Measurements from ENCODE around the gene ST8SIA4.

Gene ST8SIA4

GRCh38 chr5:100900796-100901781 lies 2.0 kb downstream of the ST8SIA4 start:
- peak overlapping the region; percentile 55 to 82 for H3K4me3 ChIP-seq (ENCODE audit: low read depth in 1 of 2, low read length in 2 of 2)
- peak overlapping the region; percentile 60 to 68 for H3K9ac ChIP-seq (ENCODE audit: low read depth in 1 of 2, low read length in 2 of 2)
- H3K27ac ChIP-seq (ENCODE audit: low read depth, low read length), result peak overlapping the region; percentile 83

GRCh38 chr5:100900142-100900795 lies 2.8 kb downstream of the ST8SIA4 start:
- peak overlapping the region; percentile 0 to 48 for H3K9ac ChIP-seq (ENCODE audit: low read depth in 1 of 2, low read length in 2 of 2)
- no peaks in the 10 kb centered on the region for H3K9me3 ChIP-seq (ENCODE audit: control insufficient read depth in 1 of 2, low read length in 2 of 2)
- peaks cover 0 to 6% of the 10 kb centered on the region in 2 donors for H3K4me1 ChIP-seq (ENCODE audit: control insufficient read depth in 1 of 2, insufficient read depth in 2 of 2, low read length in 2 of 2)
- H3K27ac ChIP-seq (ENCODE audit: low read depth, low read length), result peak overlapping the region; percentile 68
- no peaks in the 10 kb centered on the region for H3K36me3 ChIP-seq (ENCODE audit: control insufficient read depth in 1 of 2, insufficient read depth in 2 of 2, low read length in 2 of 2)
- peaks cover 0 to 6% of the 10 kb centered on the region in 2 donors for H3K27me3 ChIP-seq (ENCODE audit: control insufficient read depth in 1 of 2, insufficient read depth in 2 of 2, low read length in 2 of 2)
- peak overlapping the region; percentile 69 to 76 for H3K4me3 ChIP-seq (ENCODE audit: low read depth in 1 of 2, low read length in 2 of 2)

More at GRCh38 chr5:100900796-100901781, 2.0 kb downstream of the ST8SIA4 start:
- H3K4me1 ChIP-seq (ENCODE audit: control insufficient read depth in 1 of 2, insufficient read depth in 2 of 2, low read length in 2 of 2), result peaks cover 0 to 6% of the 10 kb centered on the region in 2 donors
- no peaks in the 10 kb centered on the region for H3K9me3 ChIP-seq (ENCODE audit: control insufficient read depth in 1 of 2, low read length in 2 of 2)
- peaks cover 0 to 6% of the 10 kb centered on the region in 2 donors for H3K27me3 ChIP-seq (ENCODE audit: control insufficient read depth in 1 of 2, insufficient read depth in 2 of 2, low read length in 2 of 2)
- no peaks in the 10 kb centered on the region for H3K36me3 ChIP-seq (ENCODE audit: control insufficient read depth in 1 of 2, insufficient read depth in 2 of 2, low read length in 2 of 2)

GRCh38 chr5:100899675-100900074 lies 3.4 kb downstream of the ST8SIA4 start:
- peaks cover 0 to 6% of the 10 kb centered on the region in 2 donors for H3K27me3 ChIP-seq (ENCODE audit: control insufficient read depth in 1 of 2, insufficient read depth in 2 of 2, low read length in 2 of 2)
- no peaks in the 10 kb centered on the region for H3K9me3 ChIP-seq (ENCODE audit: control insufficient read depth in 1 of 2, low read length in 2 of 2)
- H3K4me1 ChIP-seq (ENCODE audit: control insufficient read depth in 1 of 2, insufficient read depth in 2 of 2, low read length in 2 of 2), result peaks cover 0 to 6% of the 10 kb centered on the region in 2 donors
- peak overlapping the region in 1 of 2 donors; percentile 48 for H3K9ac ChIP-seq (ENCODE audit: low read depth in 1 of 2, low read length in 2 of 2)
- H3K27ac ChIP-seq (ENCODE audit: low read depth, low read length), result no peak overlapping the region
- peak overlapping the region; percentile 69 to 76 for H3K4me3 ChIP-seq (ENCODE audit: low read depth in 1 of 2, low read length in 2 of 2)
- H3K36me3 ChIP-seq (ENCODE audit: control insufficient read depth in 1 of 2, insufficient read depth in 2 of 2, low read length in 2 of 2), result no peaks in the 10 kb centered on the region

- Histone ChIP-seq H3K27me3 (ENCODE audit: control insufficient read depth in 1 of 2, insufficient read depth in 2 of 2, low read length in 2 of 2) (peaks cover 0 to 6% of the 10 kb centered on the region in 2 donors), H3K27ac (ENCODE audit: low read depth, low read length) (no peak overlapping the region), H3K4me1 (ENCODE audit: control insufficient read depth in 1 of 2, insufficient read depth in 2 of 2, low read length in 2 of 2) (peaks cover 0 to 6% of the 10 kb centered on the region in 2 donors), H3K9me3 (ENCODE audit: control insufficient read depth in 1 of 2, low read length in 2 of 2) (no peaks in the 10 kb centered on the region), H3K36me3 (ENCODE audit: control insufficient read depth in 1 of 2, insufficient read depth in 2 of 2, low read length in 2 of 2) (no peaks in the 10 kb centered on the region), H3K9ac (ENCODE audit: low read depth in 1 of 2, low read length in 2 of 2) (no peak overlapping the region), H3K4me3 (ENCODE audit: low read depth in 1 of 2, low read length in 2 of 2) (no peak overlapping the region)
Observed at GRCh38 chr5:100898504-100899346, 4.4 kb downstream of the ST8SIA4 start.

GRCh38 chr5:100896054-100896453 lies 7.0 kb downstream of the ST8SIA4 start:
- Histone ChIP-seq H3K9ac (ENCODE audit: low read depth in 1 of 2, low read length in 2 of 2) (no peak overlapping the region), H3K4me3 (ENCODE audit: low read depth in 1 of 2, low read length in 2 of 2) (no peak overlapping the region), H3K27ac (ENCODE audit: low read depth, low read length) (no peak overlapping the region), H3K27me3 (ENCODE audit: control insufficient read depth in 1 of 2, insufficient read depth in 2 of 2, low read length in 2 of 2) (no peaks in the 10 kb centered on the region), H3K9me3 (ENCODE audit: control insufficient read depth in 1 of 2, low read length in 2 of 2) (no peaks in the 10 kb centered on the region), H3K4me1 (ENCODE audit: control insufficient read depth in 1 of 2, insufficient read depth in 2 of 2, low read length in 2 of 2) (peaks cover 0 to 6% of the 10 kb centered on the region in 2 donors), H3K36me3 (ENCODE audit: control insufficient read depth in 1 of 2, insufficient read depth in 2 of 2, low read length in 2 of 2) (no peaks in the 10 kb centered on the region)

- Histone ChIP-seq H3K4me1 (ENCODE audit: control insufficient read depth in 1 of 2, insufficient read depth in 2 of 2, low read length in 2 of 2) (no peaks in the 10 kb centered on the region), H3K4me3 (ENCODE audit: low read depth in 1 of 2, low read length in 2 of 2) (peak overlapping the region in 1 of 2 donors; percentile 34), H3K9me3 (ENCODE audit: control insufficient read depth in 1 of 2, low read length in 2 of 2) (no peaks in the 10 kb centered on the region), H3K9ac (ENCODE audit: low read depth in 1 of 2, low read length in 2 of 2) (peak overlapping the region in 1 of 2 donors; percentile 29), H3K36me3 (ENCODE audit: control insufficient read depth in 1 of 2, insufficient read depth in 2 of 2, low read length in 2 of 2) (no peaks in the 10 kb centered on the region), H3K27ac (ENCODE audit: low read depth, low read length) (peak overlapping the region; percentile 41), H3K27me3 (ENCODE audit: control insufficient read depth in 1 of 2, insufficient read depth in 2 of 2, low read length in 2 of 2) (no peaks in the 10 kb centered on the region)
Observed at GRCh38 chr5:100890461-100891008, 12.5 kb downstream of the ST8SIA4 start.

GRCh38 chr5:100889896-100890295 lies 13.2 kb downstream of the ST8SIA4 start:
- Histone ChIP-seq H3K4me1 (ENCODE audit: control insufficient read depth in 1 of 2, insufficient read depth in 2 of 2, low read length in 2 of 2) (no peaks in the 10 kb centered on the region), H3K27ac (ENCODE audit: low read depth, low read length) (no peak overlapping the region), H3K4me3 (ENCODE audit: low read depth in 1 of 2, low read length in 2 of 2) (peak overlapping the region in 1 of 2 donors; percentile 34), H3K9ac (ENCODE audit: low read depth in 1 of 2, low read length in 2 of 2) (peak overlapping the region in 1 of 2 donors; percentile 29), H3K9me3 (ENCODE audit: control insufficient read depth in 1 of 2, low read length in 2 of 2) (no peaks in the 10 kb centered on the region), H3K36me3 (ENCODE audit: control insufficient read depth in 1 of 2, insufficient read depth in 2 of 2, low read length in 2 of 2) (no peaks in the 10 kb centered on the region), H3K27me3 (ENCODE audit: control insufficient read depth in 1 of 2, insufficient read depth in 2 of 2, low read length in 2 of 2) (no peaks in the 10 kb centered on the region)

- H3K9me3 ChIP-seq (ENCODE audit: control insufficient read depth in 1 of 2, low read length in 2 of 2), result no peaks in the 10 kb centered on the region
- H3K9ac ChIP-seq (ENCODE audit: low read depth in 1 of 2, low read length in 2 of 2), result no peak overlapping the region
- no peaks in the 10 kb centered on the region for H3K4me1 ChIP-seq (ENCODE audit: control insufficient read depth in 1 of 2, insufficient read depth in 2 of 2, low read length in 2 of 2)
- H3K4me3 ChIP-seq (ENCODE audit: low read depth in 1 of 2, low read length in 2 of 2), result peak overlapping the region in 1 of 2 donors; percentile 13
- H3K36me3 ChIP-seq (ENCODE audit: control insufficient read depth in 1 of 2, insufficient read depth in 2 of 2, low read length in 2 of 2), result no peaks in the 10 kb centered on the region
- H3K27me3 ChIP-seq (ENCODE audit: control insufficient read depth in 1 of 2, insufficient read depth in 2 of 2, low read length in 2 of 2), result no peaks in the 10 kb centered on the region
- no peak overlapping the region for H3K27ac ChIP-seq (ENCODE audit: low read depth, low read length)
Observed at GRCh38 chr5:100889165-100889743, 13.8 kb downstream of the ST8SIA4 start.

- Histone ChIP-seq H3K9ac (ENCODE audit: low read depth in 1 of 2, low read length in 2 of 2) (no peak overlapping the region), H3K9me3 (ENCODE audit: control insufficient read depth in 1 of 2, low read length in 2 of 2) (no peaks in the 10 kb centered on the region), H3K27me3 (ENCODE audit: control insufficient read depth in 1 of 2, insufficient read depth in 2 of 2, low read length in 2 of 2) (no peaks in the 10 kb centered on the region), H3K4me3 (ENCODE audit: low read depth in 1 of 2, low read length in 2 of 2) (no peak overlapping the region), H3K27ac (ENCODE audit: low read depth, low read length) (no peak overlapping the region), H3K4me1 (ENCODE audit: control insufficient read depth in 1 of 2, insufficient read depth in 2 of 2, low read length in 2 of 2) (no peaks in the 10 kb centered on the region), H3K36me3 (ENCODE audit: control insufficient read depth in 1 of 2, insufficient read depth in 2 of 2, low read length in 2 of 2) (no peaks in the 10 kb centered on the region)
Observed at GRCh38 chr5:100877274-100877673, 25.8 kb downstream of the ST8SIA4 start.
